Measurements from ENCODE around the gene EGFL7. TPM values are rescaled to one million over a fixed set of nuclear protein-coding genes. Genes with fewer than 3 reads are reported as not detected.

Gene EGFL7
- total RNA-seq, 3 donors from 2014 or later (not counting 1 experiment from before 2014, with no cell fraction given) = 0.28 to 0.47 (median 0.29) TPM

DNA sequence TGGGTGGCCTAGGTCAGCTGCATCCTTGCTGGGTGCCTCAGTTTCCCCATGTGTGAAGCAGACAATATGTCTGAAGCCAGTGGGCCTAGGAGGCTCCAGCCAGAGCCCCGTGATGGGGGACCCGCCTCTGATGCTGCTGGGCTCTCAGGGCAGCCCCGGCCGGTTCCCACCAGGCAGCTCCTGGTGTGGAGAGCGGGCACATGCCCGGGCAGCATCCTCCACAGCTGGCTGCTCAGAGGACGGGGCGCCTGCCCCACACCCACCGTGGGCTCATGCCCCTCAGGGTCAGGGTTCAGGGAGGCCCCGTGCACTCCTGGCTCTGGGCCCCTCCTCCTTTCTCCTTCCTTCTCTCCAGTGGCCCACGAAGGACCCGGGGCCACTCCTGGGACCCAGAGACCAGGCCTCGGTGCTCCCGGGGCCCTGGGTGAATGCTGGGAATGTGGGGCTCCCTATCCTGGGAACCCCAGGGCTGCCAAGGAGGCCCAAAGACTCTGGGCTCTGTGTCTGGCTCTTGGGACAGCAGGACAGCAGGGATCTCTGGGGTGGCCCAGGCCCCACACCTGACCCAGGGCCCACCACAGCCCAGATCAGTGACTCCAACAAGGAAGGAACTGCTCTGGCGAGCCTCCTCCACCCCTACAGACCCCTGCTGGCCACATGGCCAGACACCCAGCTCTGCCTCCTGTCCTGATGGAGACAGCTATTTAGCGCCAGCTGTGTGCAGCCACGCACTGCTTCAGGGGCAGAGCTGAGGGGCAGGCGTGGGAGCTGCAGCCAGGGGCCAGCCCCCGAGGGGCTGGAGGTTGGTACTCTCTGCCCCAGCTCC is 39.5 kb upstream of the EGFL7 start:
- WGBS (ENCODE audit: insufficient coverage) = 89% methylated on average over 19 of the region's 19 CpGs
- Histone ChIP-seq H3K36me3 (ENCODE audit: control insufficient read depth, insufficient read depth, low read length) (no peaks in the 10 kb centered on the region), H3K27ac (ENCODE audit: low read length) (no peak overlapping the region), H3K9me3 (ENCODE audit: control insufficient read depth, insufficient read depth, low read length) (no peaks in the 10 kb centered on the region), H3K4me3 (ENCODE audit: low read length) (no peak overlapping the region), H3K27me3 (ENCODE audit: control insufficient read depth, insufficient read depth, low read length) (no peaks in the 10 kb centered on the region), H3K4me1 (ENCODE audit: control insufficient read depth, insufficient read depth, low read length) (peaks cover 75% of the 10 kb centered on the region)
- DNase-seq = no peak
- H3K4me3 Mint-ChIP-seq = no peak overlapping the region
- H3K36me3 Mint-ChIP-seq = no peaks in the 10 kb centered on the region
- TF ChIP-seq CTCF (IDR thresholded peaks at IDR 0.05) = no peak
- ATAC-seq = no peak
- H3K9me3 Mint-ChIP-seq = no peaks in the 10 kb centered on the region
- H3K27ac Mint-ChIP-seq = no peak overlapping the region
- H3K27me3 Mint-ChIP-seq (ENCODE audit: low read depth in 2 of 2) = peaks cover 0 to 3% of the 10 kb centered on the region in 2 donors
- intact Hi-C loops (cut with micrococcal nuclease) = no loop called here
- peaks cover 21 to 40% of the 10 kb centered on the region in 2 donors for H3K4me1 Mint-ChIP-seq

DNA sequence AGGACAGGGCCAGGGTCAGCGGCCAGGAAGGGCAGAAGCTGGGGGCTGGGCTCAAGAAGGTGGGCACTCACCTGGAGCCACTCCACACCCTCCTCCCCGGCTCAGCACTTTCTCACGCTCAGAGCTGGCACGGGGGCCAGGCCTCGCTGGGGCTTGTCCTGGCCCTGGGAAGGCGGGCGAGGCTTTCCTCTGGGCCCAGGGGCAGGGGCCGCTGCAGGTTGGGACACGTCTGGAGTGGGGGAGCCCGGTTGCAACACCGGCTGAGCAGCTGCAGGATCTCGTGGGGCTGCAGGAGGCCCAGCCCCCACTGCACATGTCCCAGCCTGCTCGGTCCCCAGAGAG is 38.9 kb upstream of the EGFL7 start:
- H3K27me3 ChIP-seq (ENCODE audit: control insufficient read depth, insufficient read depth, low read length) = no peaks in the 10 kb centered on the region
- H3K36me3 ChIP-seq (ENCODE audit: control insufficient read depth, insufficient read depth, low read length) = no peaks in the 10 kb centered on the region
- 85% methylated on average over 13 of the region's 13 CpGs for WGBS (ENCODE audit: insufficient coverage)
- no peak overlapping the region for H3K4me3 ChIP-seq (ENCODE audit: low read length)
- DNase-seq = no peak
- peaks cover 75% of the 10 kb centered on the region for H3K4me1 ChIP-seq (ENCODE audit: control insufficient read depth, insufficient read depth, low read length)
- intact Hi-C loops (cut with micrococcal nuclease) = no loop called here
- Mint-ChIP-seq H3K9me3 (no peaks in the 10 kb centered on the region), H3K27ac (no peak overlapping the region), H3K27me3 (ENCODE audit: low read depth in 2 of 2) (peaks cover 0 to 3% of the 10 kb centered on the region in 2 donors), H3K4me3 (no peak overlapping the region), H3K4me1 (peaks cover 16 to 37% of the 10 kb centered on the region in 2 donors), H3K36me3 (no peaks in the 10 kb centered on the region)
- H3K9me3 ChIP-seq (ENCODE audit: control insufficient read depth, insufficient read depth, low read length) = no peaks in the 10 kb centered on the region
- H3K27ac ChIP-seq (ENCODE audit: low read length) = no peak overlapping the region
- no peak for ATAC-seq
- no peak for TF ChIP-seq CTCF (IDR thresholded peaks at IDR 0.05)

DNA sequence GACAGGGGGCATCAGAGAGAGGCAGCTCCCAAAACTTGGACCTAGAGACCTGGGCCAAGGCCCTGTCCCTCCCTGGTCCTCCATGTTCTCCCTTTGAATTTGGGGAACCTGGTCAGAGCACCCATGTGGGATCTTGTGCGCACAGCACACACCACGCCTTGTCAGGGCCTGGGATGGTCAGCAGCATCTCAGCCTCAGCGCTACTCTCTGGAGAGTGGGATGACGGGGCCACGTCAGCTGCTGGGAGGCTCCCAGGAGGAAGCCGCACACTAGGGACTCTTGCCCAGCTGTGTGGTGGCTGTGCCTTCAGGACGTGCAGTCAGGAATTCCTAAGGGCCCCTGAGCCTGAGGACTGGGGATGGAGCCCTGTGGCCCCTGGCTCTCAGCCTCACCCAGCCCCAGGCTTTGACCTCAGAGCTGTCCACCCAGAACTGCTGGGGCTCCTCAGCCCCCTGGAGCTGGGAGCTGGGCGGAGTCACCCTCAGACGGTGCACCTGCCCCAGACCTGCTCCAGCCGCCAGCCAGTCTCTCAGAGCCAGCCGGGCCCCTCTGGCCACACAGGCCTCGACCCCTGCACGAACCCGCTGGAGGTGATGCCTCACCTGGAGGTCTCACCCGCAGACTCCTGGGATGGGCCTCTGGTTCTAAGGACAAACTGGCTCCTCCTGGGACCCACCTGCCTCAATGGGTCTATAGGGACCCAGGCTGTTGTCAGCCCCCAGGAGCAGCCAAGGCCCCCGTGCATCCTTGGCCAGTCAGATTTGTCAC is 38.3 kb upstream of the EGFL7 start:
- Histone ChIP-seq H3K27me3 (ENCODE audit: control insufficient read depth, insufficient read depth, low read length) (no peaks in the 10 kb centered on the region), H3K4me1 (ENCODE audit: control insufficient read depth, insufficient read depth, low read length) (peaks cover 74% of the 10 kb centered on the region), H3K27ac (ENCODE audit: low read length) (no peak overlapping the region), H3K36me3 (ENCODE audit: control insufficient read depth, insufficient read depth, low read length) (no peaks in the 10 kb centered on the region), H3K9me3 (ENCODE audit: control insufficient read depth, insufficient read depth, low read length) (no peaks in the 10 kb centered on the region), H3K4me3 (ENCODE audit: low read length) (no peak overlapping the region)
- intact Hi-C loops (cut with micrococcal nuclease) = no loop called here
- DNase-seq (no peak), ATAC-seq (no peak)
- 92% methylated on average over 16 of the region's 16 CpGs for WGBS (ENCODE audit: insufficient coverage)
- H3K9me3 Mint-ChIP-seq = no peaks in the 10 kb centered on the region
- H3K4me1 Mint-ChIP-seq = peaks cover 10 to 31% of the 10 kb centered on the region in 2 donors
- no peak for TF ChIP-seq CTCF (IDR thresholded peaks at IDR 0.05)
- peaks cover 0 to 3% of the 10 kb centered on the region in 2 donors for H3K27me3 Mint-ChIP-seq (ENCODE audit: low read depth in 2 of 2)
- no peak overlapping the region for H3K4me3 Mint-ChIP-seq
- no peaks in the 10 kb centered on the region for H3K36me3 Mint-ChIP-seq
- no peak overlapping the region for H3K27ac Mint-ChIP-seq
